ENCODE results near the gene LCA5L.

The LCA5L gene

GRCh38 chr21:39471598-39471997 is 26.0 kb upstream of the LCA5L start:
- Histone ChIP-seq H3K27me3 (replicated peaks; ENCODE audit: control insufficient read depth, insufficient read depth, low read length, poor library complexity, severe bottlenecking) (no peaks in the 10 kb centered on the region), H3K36me3 (ENCODE audit: control insufficient read depth, insufficient read depth, low read length) (no peaks in the 10 kb centered on the region), H3K9me3 (ENCODE audit: control insufficient read depth, low read length) (no peaks in the 10 kb centered on the region), H3K27ac (ENCODE audit: insufficient read depth, low read length, poor library complexity, severe bottlenecking) (no peak overlapping the region), H3K4me1 (ENCODE audit: control insufficient read depth, insufficient read depth, low read length, poor library complexity, severe bottlenecking) (no peaks in the 10 kb centered on the region), H3K4me3 (ENCODE audit: insufficient read depth, low read depth, low read length, poor library complexity, severe bottlenecking) (no peak overlapping the region)
- DNase-seq, result no peak

- Histone ChIP-seq H3K27ac (ENCODE audit: insufficient read depth, low read length, poor library complexity, severe bottlenecking) (no peak overlapping the region), H3K4me3 (ENCODE audit: insufficient read depth, low read depth, low read length, poor library complexity, severe bottlenecking) (no peak overlapping the region), H3K4me1 (ENCODE audit: control insufficient read depth, insufficient read depth, low read length, poor library complexity, severe bottlenecking) (no peaks in the 10 kb centered on the region), H3K27me3 (replicated peaks; ENCODE audit: control insufficient read depth, insufficient read depth, low read length, poor library complexity, severe bottlenecking) (no peaks in the 10 kb centered on the region), H3K9me3 (ENCODE audit: control insufficient read depth, low read length) (no peaks in the 10 kb centered on the region), H3K36me3 (ENCODE audit: control insufficient read depth, insufficient read depth, low read length) (no peaks in the 10 kb centered on the region)
- no peak for DNase-seq
Measured at GRCh38 chr21:39468559-39468958, 23.0 kb upstream of the LCA5L start.

GRCh38 chr21:39467746-39468145 is 22.2 kb upstream of the LCA5L start:
- no peaks in the 10 kb centered on the region for H3K4me1 ChIP-seq (ENCODE audit: control insufficient read depth, insufficient read depth, low read length, poor library complexity, severe bottlenecking)
- H3K27ac ChIP-seq (ENCODE audit: insufficient read depth, low read length, poor library complexity, severe bottlenecking), result no peak overlapping the region
- no peak for DNase-seq
- H3K27me3 ChIP-seq (replicated peaks; ENCODE audit: control insufficient read depth, insufficient read depth, low read length, poor library complexity, severe bottlenecking), result no peaks in the 10 kb centered on the region
- no peaks in the 10 kb centered on the region for H3K9me3 ChIP-seq (ENCODE audit: control insufficient read depth, low read length)
- H3K4me3 ChIP-seq (ENCODE audit: insufficient read depth, low read depth, low read length, poor library complexity, severe bottlenecking), result no peak overlapping the region
- no peaks in the 10 kb centered on the region for H3K36me3 ChIP-seq (ENCODE audit: control insufficient read depth, insufficient read depth, low read length)

DNA sequence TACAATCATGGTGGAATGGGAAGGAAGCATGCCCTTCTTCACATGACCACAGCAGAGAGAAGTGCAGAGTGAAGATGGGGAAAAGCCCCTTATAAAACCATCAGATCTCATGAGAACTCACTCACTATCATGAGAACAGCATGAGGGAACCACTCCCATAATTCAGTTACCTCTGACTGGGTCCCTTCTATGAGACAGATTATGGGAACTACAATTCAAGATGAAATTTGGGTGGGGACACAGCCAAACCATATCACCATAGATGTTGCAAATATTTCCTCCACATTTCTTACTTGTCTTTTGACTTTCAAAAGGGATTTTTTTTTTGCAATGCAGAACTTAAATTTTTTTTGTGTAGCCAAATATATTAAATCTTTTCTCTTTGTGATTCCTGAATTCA is 21.0 kb upstream of the LCA5L start:
- no peak overlapping the region for H3K27ac ChIP-seq (ENCODE audit: insufficient read depth, low read length, poor library complexity, severe bottlenecking)
- H3K27me3 ChIP-seq (replicated peaks; ENCODE audit: control insufficient read depth, insufficient read depth, low read length, poor library complexity, severe bottlenecking), result no peaks in the 10 kb centered on the region
- no peak overlapping the region for H3K4me3 ChIP-seq (ENCODE audit: insufficient read depth, low read depth, low read length, poor library complexity, severe bottlenecking)
- H3K36me3 ChIP-seq (ENCODE audit: control insufficient read depth, insufficient read depth, low read length), result no peaks in the 10 kb centered on the region
- no peak for DNase-seq
- H3K4me1 ChIP-seq (ENCODE audit: control insufficient read depth, insufficient read depth, low read length, poor library complexity, severe bottlenecking), result no peaks in the 10 kb centered on the region
- H3K9me3 ChIP-seq (ENCODE audit: control insufficient read depth, low read length), result no peaks in the 10 kb centered on the region

DNA sequence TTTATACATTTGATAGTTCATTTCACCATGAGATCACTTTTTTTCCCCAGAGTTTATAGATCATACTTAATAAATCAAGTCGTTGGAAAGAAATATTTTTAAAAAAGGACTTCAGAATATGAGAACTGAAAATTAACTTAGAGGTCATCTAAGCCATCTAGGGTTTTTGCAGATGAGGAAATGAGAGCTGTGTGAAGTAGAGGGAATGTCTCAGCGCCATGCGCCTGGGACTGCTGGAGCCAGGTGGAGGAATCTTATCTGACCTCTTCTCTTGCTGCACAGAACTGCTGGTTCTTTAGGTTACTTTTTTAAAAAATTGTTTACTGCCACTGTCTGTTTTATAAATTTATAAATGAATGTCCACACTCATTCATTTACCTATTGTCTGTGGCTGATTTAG is 17.7 kb upstream of the LCA5L start:
- Histone ChIP-seq H3K4me1 (ENCODE audit: control insufficient read depth, insufficient read depth, low read length, poor library complexity, severe bottlenecking) (no peaks in the 10 kb centered on the region), H3K9me3 (ENCODE audit: control insufficient read depth, low read length) (no peaks in the 10 kb centered on the region), H3K27ac (ENCODE audit: insufficient read depth, low read length, poor library complexity, severe bottlenecking) (no peak overlapping the region), H3K4me3 (ENCODE audit: insufficient read depth, low read depth, low read length, poor library complexity, severe bottlenecking) (no peak overlapping the region), H3K36me3 (ENCODE audit: control insufficient read depth, insufficient read depth, low read length) (no peaks in the 10 kb centered on the region), H3K27me3 (replicated peaks; ENCODE audit: control insufficient read depth, insufficient read depth, low read length, poor library complexity, severe bottlenecking) (no peaks in the 10 kb centered on the region)
- DNase-seq, result no peak

- no peak overlapping the region for H3K4me3 ChIP-seq (ENCODE audit: insufficient read depth, low read depth, low read length, poor library complexity, severe bottlenecking)
Measured at GRCh38 chr21:39461419-39461818, 15.8 kb upstream of the LCA5L start.

GRCh38 chr21:39456665-39457064 is 11.1 kb upstream of the LCA5L start:
- Histone ChIP-seq H3K9me3 (ENCODE audit: control insufficient read depth, low read length) (no peaks in the 10 kb centered on the region), H3K27ac (ENCODE audit: insufficient read depth, low read length, poor library complexity, severe bottlenecking) (no peak overlapping the region), H3K27me3 (replicated peaks; ENCODE audit: control insufficient read depth, insufficient read depth, low read length, poor library complexity, severe bottlenecking) (no peaks in the 10 kb centered on the region), H3K4me1 (ENCODE audit: control insufficient read depth, insufficient read depth, low read length, poor library complexity, severe bottlenecking) (no peaks in the 10 kb centered on the region), H3K4me3 (ENCODE audit: insufficient read depth, low read depth, low read length, poor library complexity, severe bottlenecking) (no peak overlapping the region), H3K36me3 (ENCODE audit: control insufficient read depth, insufficient read depth, low read length) (no peaks in the 10 kb centered on the region)
- no peak for DNase-seq

More at GRCh38 chr21:39461419-39461818, 15.8 kb upstream of the LCA5L start:
- H3K4me1 ChIP-seq (ENCODE audit: control insufficient read depth, insufficient read depth, low read length, poor library complexity, severe bottlenecking), result no peaks in the 10 kb centered on the region
- DNase-seq, result no peak
- no peaks in the 10 kb centered on the region for H3K36me3 ChIP-seq (ENCODE audit: control insufficient read depth, insufficient read depth, low read length)
- no peak overlapping the region for H3K27ac ChIP-seq (ENCODE audit: insufficient read depth, low read length, poor library complexity, severe bottlenecking)
- H3K9me3 ChIP-seq (ENCODE audit: control insufficient read depth, low read length), result no peaks in the 10 kb centered on the region
- no peaks in the 10 kb centered on the region for H3K27me3 ChIP-seq (replicated peaks; ENCODE audit: control insufficient read depth, insufficient read depth, low read length, poor library complexity, severe bottlenecking)

DNA sequence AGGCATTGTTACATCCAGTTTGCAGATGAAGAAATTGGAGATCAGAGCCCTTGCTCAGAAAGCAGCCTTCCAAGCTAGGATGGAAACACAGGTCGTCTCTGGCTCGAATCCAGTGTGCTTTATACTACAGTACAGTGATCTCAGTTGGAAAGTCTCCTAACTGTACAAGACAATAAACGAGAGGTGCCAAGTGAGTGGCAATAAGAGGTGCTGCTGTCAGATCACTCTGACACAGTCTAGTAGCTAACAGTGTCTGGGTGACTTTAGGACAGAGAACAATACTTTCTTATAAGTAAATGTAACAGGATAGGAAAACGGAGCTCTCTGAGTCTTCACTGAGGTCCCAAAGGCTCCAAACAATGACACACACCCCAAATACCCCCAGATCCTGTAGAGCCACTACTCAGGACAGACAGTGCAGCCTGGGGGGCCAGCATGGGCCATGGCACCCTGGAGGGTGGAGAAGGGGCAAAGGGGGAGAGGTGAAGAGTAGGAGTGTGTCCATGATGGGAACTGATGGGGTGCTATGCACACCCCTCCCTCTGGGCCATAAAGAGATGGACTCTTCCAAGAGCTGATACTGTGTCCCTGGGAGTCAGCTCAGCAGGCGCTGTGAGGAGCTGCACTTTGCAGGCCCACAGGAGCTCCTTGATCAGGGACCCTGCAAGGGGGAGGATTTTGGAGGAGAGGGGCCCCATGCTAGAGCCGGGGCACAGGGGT is 9.5 kb upstream of the LCA5L start:
- Histone ChIP-seq H3K36me3 (ENCODE audit: control insufficient read depth, insufficient read depth, low read length) (no peaks in the 10 kb centered on the region), H3K27ac (ENCODE audit: insufficient read depth, low read length, poor library complexity, severe bottlenecking) (no peak overlapping the region), H3K27me3 (replicated peaks; ENCODE audit: control insufficient read depth, insufficient read depth, low read length, poor library complexity, severe bottlenecking) (no peaks in the 10 kb centered on the region), H3K4me3 (ENCODE audit: insufficient read depth, low read depth, low read length, poor library complexity, severe bottlenecking) (no peak overlapping the region), H3K4me1 (ENCODE audit: control insufficient read depth, insufficient read depth, low read length, poor library complexity, severe bottlenecking) (no peaks in the 10 kb centered on the region), H3K9me3 (ENCODE audit: control insufficient read depth, low read length) (no peaks in the 10 kb centered on the region)
- no peak for DNase-seq

DNA sequence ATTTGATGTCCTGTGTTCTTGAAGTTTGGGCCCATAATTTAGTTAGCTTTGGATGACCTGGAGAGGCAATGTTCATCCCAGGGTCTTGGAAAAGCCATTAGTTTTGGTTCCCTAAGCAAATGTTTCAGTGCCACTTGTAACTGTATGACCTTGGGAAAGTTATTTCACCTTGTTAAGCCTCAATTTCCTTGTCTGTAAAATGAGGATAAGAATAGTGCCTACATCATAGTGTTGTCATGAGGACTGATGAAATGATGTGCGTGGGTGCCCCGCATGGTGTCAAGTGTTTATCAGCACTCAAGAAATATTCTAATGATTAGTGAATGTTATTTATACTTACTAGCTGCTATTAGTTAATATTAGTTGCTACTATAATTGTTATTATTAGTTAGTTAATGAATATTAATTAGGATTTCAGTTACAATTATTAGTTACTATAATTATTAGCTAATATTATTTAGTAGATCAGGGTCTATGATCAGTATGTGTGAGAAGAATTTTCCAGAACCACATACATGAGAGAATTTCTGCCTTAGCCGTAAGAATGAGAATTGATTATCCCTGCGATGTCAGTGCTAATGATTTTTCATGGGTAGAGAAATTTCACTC is 8.1 kb upstream of the LCA5L start:
- no peak overlapping the region for H3K4me3 ChIP-seq (ENCODE audit: insufficient read depth, low read depth, low read length, poor library complexity, severe bottlenecking)
- no peaks in the 10 kb centered on the region for H3K9me3 ChIP-seq (ENCODE audit: control insufficient read depth, low read length)
- H3K4me1 ChIP-seq (ENCODE audit: control insufficient read depth, insufficient read depth, low read length, poor library complexity, severe bottlenecking), result no peaks in the 10 kb centered on the region
- H3K27ac ChIP-seq (ENCODE audit: insufficient read depth, low read length, poor library complexity, severe bottlenecking), result no peak overlapping the region
- H3K36me3 ChIP-seq (ENCODE audit: control insufficient read depth, insufficient read depth, low read length), result no peaks in the 10 kb centered on the region
- H3K27me3 ChIP-seq (replicated peaks; ENCODE audit: control insufficient read depth, insufficient read depth, low read length, poor library complexity, severe bottlenecking), result no peaks in the 10 kb centered on the region
- no peak for DNase-seq

DNA sequence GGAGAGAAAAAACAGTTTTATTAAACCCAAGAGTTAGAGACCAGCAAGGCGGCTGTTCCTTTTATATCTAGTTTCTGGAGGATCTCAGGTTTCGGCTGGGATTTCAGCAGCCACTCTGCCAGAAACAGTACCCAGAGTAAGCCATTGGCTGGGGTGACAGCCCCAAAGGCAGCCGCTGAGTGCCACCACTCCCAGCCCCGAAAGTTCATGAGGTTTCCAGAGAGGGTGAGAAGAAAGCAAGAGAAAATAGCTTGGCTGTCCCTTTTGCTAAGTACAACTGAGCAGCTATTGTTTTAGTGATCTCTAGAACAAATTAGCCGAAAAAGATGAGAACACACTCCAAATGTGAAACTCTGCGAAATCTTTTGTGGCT is 7.4 kb upstream of the LCA5L start:
- DNase-seq, result no peak
- Histone ChIP-seq H3K4me1 (ENCODE audit: control insufficient read depth, insufficient read depth, low read length, poor library complexity, severe bottlenecking) (no peaks in the 10 kb centered on the region), H3K36me3 (ENCODE audit: control insufficient read depth, insufficient read depth, low read length) (no peaks in the 10 kb centered on the region), H3K9me3 (ENCODE audit: control insufficient read depth, low read length) (no peaks in the 10 kb centered on the region), H3K4me3 (ENCODE audit: insufficient read depth, low read depth, low read length, poor library complexity, severe bottlenecking) (no peak overlapping the region), H3K27ac (ENCODE audit: insufficient read depth, low read length, poor library complexity, severe bottlenecking) (no peak overlapping the region), H3K27me3 (replicated peaks; ENCODE audit: control insufficient read depth, insufficient read depth, low read length, poor library complexity, severe bottlenecking) (no peaks in the 10 kb centered on the region)

Data from effector memory CD4-positive, alpha-beta T cell (primary cell).